LNCaP clone FGC (cell line): ENCODE measurements around the gene CADM4.
"Not testable (repeated sequence)": the region's sequence is repeated elsewhere in the genome, so short reads cannot be mapped to it uniquely, and the experiment has no call there.

ENCODE experiments used
- DNase-seq: peaks from one replicate; pipeline ENCODE4 v3.0.0-alpha.2; 2011; ENCODE audit warnings: low read depth
- H3K4me3 ChIP-seq: 2 replicates; pipeline ENCODE4 v1.5.1; 2011; ENCODE audit warnings: mild to moderate bottlenecking, low read depth, low read length, control low read depth
- CTCF ChIP-seq: IDR thresholded peaks from 2 replicates; pipeline ENCODE4 v1.5.1; 2012; ENCODE audit warnings: mild to moderate bottlenecking; ENCODE audit not compliant: control insufficient read depth, insufficient read depth; ENCODE audit errors: extremely low read depth

The CADM4 gene

GRCh38 chr19:43607238-43608205 is 32.1 kb downstream of the CADM4 start:
- no peak for TF ChIP-seq CTCF

GRCh38 chr19:43606569-43607229 is 33.0 kb downstream of the CADM4 start:
- H3K4me3 ChIP-seq: no peak overlapping the region
- TF ChIP-seq CTCF: no peak
- no peak for DNase-seq

More at GRCh38 chr19:43607238-43608205, 32.1 kb downstream of the CADM4 start:
- H3K4me3 ChIP-seq: no peak overlapping the region
- no peak for DNase-seq

GRCh38 chr19:43605875-43606568 is 33.6 kb downstream of the CADM4 start:
- no peak for DNase-seq

GRCh38 chr19:43600326-43600725 is 39.3 kb downstream of the CADM4 start:
- not testable (repeated sequence) for DNase-seq, H3K4me3 ChIP-seq

More at GRCh38 chr19:43605875-43606568, 33.6 kb downstream of the CADM4 start:
- TF ChIP-seq CTCF: no peak
- no peak overlapping the region for H3K4me3 ChIP-seq

- DNase-seq: no peak
- no peak for TF ChIP-seq CTCF
These were observed 39.9 kb downstream of the CADM4 start for GRCh38 chr19:43599635-43600295.

DNA sequence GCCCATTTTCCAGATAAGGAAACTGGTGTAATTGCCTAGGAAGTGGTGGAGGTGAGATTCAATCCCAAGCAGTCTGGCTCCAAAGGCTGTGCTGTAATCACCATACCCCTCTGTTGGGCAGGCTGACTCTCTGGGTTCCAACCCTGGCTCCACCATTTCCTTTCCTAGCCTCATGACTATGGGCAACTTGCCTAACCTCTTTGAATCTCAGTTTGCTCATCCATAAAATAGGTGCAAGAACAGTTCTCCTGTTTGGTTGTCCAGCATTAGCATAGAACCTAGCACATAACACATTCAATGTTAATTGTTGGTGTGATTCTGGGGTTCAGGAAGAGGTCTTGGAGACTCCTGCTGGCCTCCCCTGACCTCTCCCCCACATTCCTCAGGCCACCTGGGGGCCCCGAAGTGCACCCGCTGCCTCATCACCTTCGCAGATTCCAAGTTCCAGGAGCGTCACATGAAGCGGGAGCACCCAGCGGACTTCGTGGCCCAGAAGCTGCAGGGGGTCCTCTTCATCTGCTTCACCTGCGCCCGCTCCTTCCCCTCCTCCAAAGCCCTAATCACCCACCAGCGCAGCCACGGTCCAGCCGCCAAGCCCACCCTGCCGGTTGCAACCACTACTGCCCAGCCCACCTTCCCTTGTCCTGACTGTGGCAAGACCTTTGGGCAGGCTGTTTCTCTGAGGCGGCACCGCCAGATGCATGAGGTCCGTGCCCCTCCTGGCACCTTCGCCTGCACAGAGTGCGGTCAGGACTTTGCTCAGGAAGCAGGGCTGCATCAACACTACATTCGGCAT is 41.0 kb downstream of the CADM4 start:
- no peak for TF ChIP-seq CTCF
- DNase-seq: no peak
- no peak overlapping the region for H3K4me3 ChIP-seq

More at GRCh38 chr19:43599635-43600295, 39.9 kb downstream of the CADM4 start:
- H3K4me3 ChIP-seq: no peak overlapping the region
